Fibroblast of mammary gland (primary cell): ENCODE results near the gene ACSL1.

Experiments used
- DNase-seq: peaks from one replicate; pipeline ENCODE4 v3.0.0-alpha.2; 2010; ENCODE audit warnings: low read depth
- H3K4me3 ChIP-seq: 2 replicates; pipeline ENCODE4 v1.5.1; 2011; ENCODE audit warnings: low read depth, mild to moderate bottlenecking, low read length, moderate library complexity; ENCODE audit not compliant: control insufficient read depth
- TF ChIP-seq, protein P1 (sequence below): conservative IDR thresholded peaks from 2 replicates; pipeline ENCODE4 v1.5.1; 2011; ENCODE audit warnings: low read depth, low read length, inconsistent platforms; ENCODE audit not compliant: control insufficient read depth, insufficient read depth

Gene ACSL1

DNA sequence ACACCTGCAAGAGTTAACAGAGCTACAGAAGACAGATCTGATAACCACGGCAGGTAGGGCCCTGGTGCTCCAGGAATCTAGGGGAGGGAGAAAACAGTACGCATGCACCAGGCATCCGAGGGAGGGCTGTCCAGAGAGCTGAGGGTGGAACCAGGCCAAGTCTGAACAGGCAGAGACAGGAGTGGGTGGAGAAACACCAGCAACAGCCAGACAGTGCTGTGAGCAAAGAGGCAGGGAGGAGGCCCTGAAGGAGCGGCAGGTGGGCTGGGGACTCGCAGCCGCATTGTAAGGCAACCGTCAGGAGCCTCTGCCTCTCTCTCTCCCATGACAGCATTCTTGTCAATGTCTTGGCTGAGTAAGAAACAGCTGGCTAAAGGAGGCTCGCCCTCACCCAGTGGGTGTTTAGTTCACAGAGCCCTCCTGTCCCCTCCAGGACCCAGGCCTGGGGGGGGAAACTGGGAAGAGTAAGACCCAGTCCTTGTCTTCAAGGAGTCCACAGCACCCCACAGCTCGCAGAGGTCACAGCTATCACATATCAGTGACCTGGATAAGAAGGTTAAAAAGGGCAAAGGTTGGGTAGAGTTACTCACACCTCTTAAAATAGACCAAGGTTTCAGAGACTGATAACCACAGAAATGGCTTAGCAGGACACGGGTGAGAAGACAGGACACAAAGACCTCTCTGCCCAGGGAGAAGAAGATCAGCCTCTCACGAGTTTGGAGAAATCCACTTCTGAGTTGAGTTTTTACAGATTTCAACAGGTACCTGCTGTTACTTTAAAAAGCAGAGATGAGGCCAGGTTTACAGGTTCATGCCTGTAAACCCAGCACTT, 10.5 kb downstream of the ACSL1 start:
- H3K4me3 ChIP-seq, result no peak overlapping the region
- DNase-seq, result peak; percentile 80
- TF ChIP-seq, protein P1, sequence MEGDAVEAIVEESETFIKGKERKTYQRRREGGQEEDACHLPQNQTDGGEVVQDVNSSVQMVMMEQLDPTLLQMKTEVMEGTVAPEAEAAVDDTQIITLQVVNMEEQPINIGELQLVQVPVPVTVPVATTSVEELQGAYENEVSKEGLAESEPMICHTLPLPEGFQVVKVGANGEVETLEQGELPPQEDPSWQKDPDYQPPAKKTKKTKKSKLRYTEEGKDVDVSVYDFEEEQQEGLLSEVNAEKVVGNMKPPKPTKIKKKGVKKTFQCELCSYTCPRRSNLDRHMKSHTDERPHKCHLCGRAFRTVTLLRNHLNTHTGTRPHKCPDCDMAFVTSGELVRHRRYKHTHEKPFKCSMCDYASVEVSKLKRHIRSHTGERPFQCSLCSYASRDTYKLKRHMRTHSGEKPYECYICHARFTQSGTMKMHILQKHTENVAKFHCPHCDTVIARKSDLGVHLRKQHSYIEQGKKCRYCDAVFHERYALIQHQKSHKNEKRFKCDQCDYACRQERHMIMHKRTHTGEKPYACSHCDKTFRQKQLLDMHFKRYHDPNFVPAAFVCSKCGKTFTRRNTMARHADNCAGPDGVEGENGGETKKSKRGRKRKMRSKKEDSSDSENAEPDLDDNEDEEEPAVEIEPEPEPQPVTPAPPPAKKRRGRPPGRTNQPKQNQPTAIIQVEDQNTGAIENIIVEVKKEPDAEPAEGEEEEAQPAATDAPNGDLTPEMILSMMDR, result no peak

DNA sequence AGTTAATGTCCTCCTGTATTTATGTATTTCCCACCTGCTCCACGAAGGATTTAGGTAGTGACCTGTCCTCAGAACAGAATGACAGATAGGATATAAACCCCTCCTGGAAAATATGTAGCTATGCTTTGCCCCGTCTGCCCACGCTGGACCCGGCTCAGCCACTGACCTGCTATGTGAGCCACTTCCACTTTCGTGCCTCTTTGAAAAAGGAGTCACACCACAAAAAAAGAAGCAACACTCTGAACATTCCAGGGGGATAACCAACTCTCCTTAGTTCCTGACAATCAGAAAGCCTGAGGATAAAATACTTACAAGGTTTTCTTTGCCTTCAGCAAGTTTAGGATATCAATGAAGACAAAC, 11.1 kb downstream of the ACSL1 start:
- no peak for DNase-seq
- TF ChIP-seq, protein P1, result no peak
- no peak overlapping the region for H3K4me3 ChIP-seq

DNA sequence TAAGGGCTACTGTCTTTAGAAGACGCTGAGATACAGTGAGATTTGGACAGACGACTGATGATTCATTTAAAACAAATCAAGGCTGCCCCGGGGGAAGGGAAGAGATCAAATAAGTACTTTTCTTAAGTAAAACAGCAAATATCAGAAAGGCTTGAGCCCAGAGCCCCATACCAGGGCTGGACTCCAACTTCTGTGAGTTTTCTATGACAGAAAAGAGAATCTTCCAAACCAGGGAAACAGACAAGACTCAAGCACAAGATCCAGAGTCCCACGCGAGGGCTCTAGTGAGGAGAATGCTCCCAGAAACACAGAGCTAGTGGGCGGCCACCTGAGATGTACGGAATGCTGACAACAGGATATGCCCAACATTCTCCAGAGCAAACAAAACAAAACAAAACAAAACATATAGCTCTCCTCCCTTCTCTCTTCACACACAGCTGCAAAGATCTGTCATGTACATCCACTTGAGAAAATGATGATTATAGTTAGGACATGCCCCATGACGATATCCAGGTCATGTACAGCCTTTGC, 13.1 kb downstream of the ACSL1 start:
- no peak overlapping the region for H3K4me3 ChIP-seq
- TF ChIP-seq, protein P1, result no peak

DNA sequence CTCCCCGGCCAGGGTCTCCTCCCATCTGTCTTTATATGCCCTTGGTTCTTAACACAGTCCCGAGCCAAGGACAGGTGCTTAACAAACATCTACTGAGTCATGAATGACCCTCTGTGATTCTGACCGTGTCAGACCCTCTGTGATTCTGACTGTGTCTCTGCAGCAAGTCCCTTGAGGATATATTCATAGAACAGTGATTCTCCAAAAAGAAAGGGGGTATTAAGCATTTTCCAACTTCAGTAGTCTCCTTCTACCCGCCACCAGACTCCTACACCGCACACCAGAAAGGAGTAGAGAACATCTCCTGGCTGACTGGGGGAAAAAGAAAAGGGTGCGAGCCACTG, 13.6 kb downstream of the ACSL1 start:
- DNase-seq, result peak; percentile 36
- no peak overlapping the region for H3K4me3 ChIP-seq
- TF ChIP-seq, protein P1, result no peak

More for the DNA sequence above, 13.1 kb downstream of the ACSL1 start:
- peak; percentile 71 for DNase-seq

DNA sequence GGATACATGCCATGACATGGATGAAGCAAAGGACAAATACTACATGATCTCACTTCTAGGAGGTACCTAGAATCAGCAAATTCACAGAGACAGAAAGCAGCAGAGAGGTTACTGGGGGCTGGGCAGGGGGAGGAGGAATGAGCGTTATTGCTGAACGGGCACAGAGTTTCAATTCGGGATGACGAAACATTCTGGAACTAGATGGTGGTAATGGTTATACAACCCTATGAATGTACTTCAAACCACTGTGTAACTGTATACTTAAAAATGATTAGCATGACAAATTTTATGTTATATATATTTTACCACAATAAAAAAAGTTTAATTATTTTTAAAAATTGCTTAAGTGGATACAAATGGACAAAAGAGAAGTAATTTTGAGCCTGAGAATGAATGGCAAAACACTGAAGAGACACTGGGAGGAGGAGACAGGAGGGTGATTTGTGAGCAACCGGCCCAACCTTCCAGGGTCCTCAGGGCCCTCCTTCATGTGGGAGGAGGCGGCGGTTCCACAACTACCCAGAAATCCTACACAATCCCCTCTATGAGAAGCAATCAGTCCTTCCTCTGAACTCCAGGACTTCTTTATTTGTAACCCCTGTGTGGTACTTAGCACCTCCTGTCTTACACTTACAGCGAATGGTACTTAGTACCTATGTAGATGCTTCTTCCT, 14.1 kb downstream of the ACSL1 start:
- peak; percentile 46 for DNase-seq
- TF ChIP-seq, protein P1, result no peak
- no peak overlapping the region for H3K4me3 ChIP-seq

DNA sequence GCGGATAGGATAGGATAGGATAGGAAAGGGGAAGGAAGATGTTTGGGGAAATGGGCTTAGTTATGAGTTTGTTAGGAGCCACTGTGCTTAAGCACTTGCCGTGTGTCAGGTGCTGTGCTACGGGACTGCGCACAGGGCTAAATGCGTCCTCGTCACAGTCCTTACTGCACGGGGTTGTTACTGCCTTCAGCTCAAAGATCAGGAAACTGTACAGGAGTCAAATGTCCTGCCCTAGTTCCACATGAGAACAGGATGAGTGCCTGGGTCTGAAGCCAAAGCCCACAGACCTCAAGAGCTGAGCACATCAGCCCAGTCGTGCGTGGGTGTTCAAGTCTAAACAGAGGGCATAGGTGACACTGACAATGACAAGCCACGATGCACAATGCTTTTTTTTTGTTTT, 15.0 kb downstream of the ACSL1 start:
- peak; percentile 26 for DNase-seq
- TF ChIP-seq, protein P1, result no peak
- H3K4me3 ChIP-seq, result no peak overlapping the region
